VCaP (cell line): ENCODE measurements around the gene IPO11.
"Not testable (repeated sequence)": the region's sequence is repeated elsewhere in the genome, so short reads cannot be mapped to it uniquely, and the experiment has no call there.

ENCODE experiments used
- H3K27ac ChIP-seq: fragments of 450-650 bp; 2 replicates; pipeline ENCODE4 v1.5.1; 2017
- CTCF ChIP-seq: fragments of 450-650 bp; conservative IDR thresholded peaks from 2 replicates; pipeline ENCODE4 v1.5.1; 2017; ENCODE audit warnings: mild to moderate bottlenecking, moderate library complexity

Gene IPO11

GRCh38 chr5:62620761-62621160, 208.2 kb downstream of the IPO11 start:
- TF ChIP-seq CTCF = no peak
- no peak overlapping the region for H3K27ac ChIP-seq

GRCh38 chr5:62621280-62621679, 208.7 kb downstream of the IPO11 start:
- no peak for TF ChIP-seq CTCF
- H3K27ac ChIP-seq = no peak overlapping the region

GRCh38 chr5:62623271-62623670, 210.7 kb downstream of the IPO11 start:
- H3K27ac ChIP-seq = no peak overlapping the region
- TF ChIP-seq CTCF = no peak

GRCh38 chr5:62624436-62624835, 211.9 kb downstream of the IPO11 start:
- H3K27ac ChIP-seq = not testable (repeated sequence)

- H3K27ac ChIP-seq = no peak overlapping the region
- TF ChIP-seq CTCF = no peak
These were observed 214.0 kb downstream of the IPO11 start for GRCh38 chr5:62626534-62626933.

- H3K27ac ChIP-seq = no peak overlapping the region
- TF ChIP-seq CTCF = no peak
These were observed 214.6 kb downstream of the IPO11 start for GRCh38 chr5:62627121-62627520.

- no peak overlapping the region for H3K27ac ChIP-seq
- TF ChIP-seq CTCF = no peak
These were observed 215.3 kb downstream of the IPO11 start for GRCh38 chr5:62627901-62628300.

- no peak overlapping the region for H3K27ac ChIP-seq
- no peak for TF ChIP-seq CTCF
These were observed 219.5 kb downstream of the IPO11 start for GRCh38 chr5:62631909-62632580.
